Measurements from ENCODE around the gene DEPDC7. TPM values are rescaled to one million over a fixed set of nuclear protein-coding genes. Genes with fewer than 3 reads are reported as not detected.
"Not testable (repeated sequence)": the region's sequence is repeated elsewhere in the genome, so short reads cannot be mapped to it uniquely, and the experiment has no call there.

The DEPDC7 gene
- total and polyA plus RNA-seq, 2 of the 4 experiments (the other 2 are of a cell fraction), result 7.4 to 9.7 TPM

DNA sequence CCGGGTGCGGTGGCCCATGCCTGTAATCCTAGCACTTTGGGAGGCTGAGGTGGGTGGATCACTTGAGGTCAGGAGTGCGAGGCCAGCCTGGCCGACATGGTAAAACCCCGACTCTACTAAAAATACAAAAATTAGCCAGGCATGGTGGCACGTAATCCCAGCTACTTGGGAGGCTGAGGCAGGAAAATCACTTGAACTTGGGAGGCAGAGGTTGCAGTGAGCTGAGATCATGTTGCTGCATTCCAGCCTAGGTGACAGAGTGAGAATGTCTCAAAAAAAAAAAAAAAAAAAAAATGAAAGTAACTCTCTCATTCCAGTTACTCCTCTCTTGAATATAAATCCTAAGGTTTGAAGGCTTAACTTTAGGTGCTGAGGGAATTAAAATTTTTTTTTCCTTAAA is 13.5 kb downstream of the DEPDC7 start:
- BruUV-seq (replicated peaks); H3K9me3 ChIP-seq (ENCODE audit: control insufficient read depth, insufficient read depth, low read length); H3K14ac ChIP-seq (replicated peaks; ENCODE audit: low read depth, low read length); in situ Hi-C loops (cut with MboI; ENCODE audit: low sequenced_read_pairs); H3K27me3 ChIP-seq (ENCODE audit: control insufficient read depth, insufficient read depth, low read length); H3K27ac ChIP-seq (ENCODE audit: insufficient read depth, low read length); H4K5ac ChIP-seq (ENCODE audit: low read depth, low read length); H3K4ac ChIP-seq (ENCODE audit: low read depth, low read length); H4K8ac ChIP-seq (ENCODE audit: low read depth in 2 of 2, low read length in 2 of 2); ATAC-seq (ENCODE audit: low read depth); dilution Hi-C loops (cut with HindIII; ENCODE audit: low sequenced_read_pairs, unreplicated experiment); H2BK15ac ChIP-seq (ENCODE audit: low read depth, low read length); H3K9ac ChIP-seq (ENCODE audit: low read depth, low read length); H4K91ac ChIP-seq (ENCODE audit: insufficient read depth, low read depth, low read length); H3K18ac ChIP-seq (ENCODE audit: low read depth, low read length); H2AK9ac ChIP-seq (replicated peaks; ENCODE audit: low read depth, low read length, poor library complexity); POLR2A ChIA-PET (ENCODE audit: unreplicated experiment); H3K9me1 ChIP-seq (ENCODE audit: insufficient read depth, low read length); H3K4me3 ChIP-seq (ENCODE audit: insufficient read depth, low read depth, low read length); H2BK20ac ChIP-seq (ENCODE audit: low read depth, low read length); H3K23ac ChIP-seq (ENCODE audit: low read depth, low read length); intact Hi-C loops (cut with micrococcal nuclease); H3K79me1 ChIP-seq (ENCODE audit: low read depth in 1 of 2, low read length in 2 of 2); H3K56ac ChIP-seq (ENCODE audit: extremely low read depth, insufficient read depth, low read length); DNase-seq; H3K4me2 ChIP-seq (ENCODE audit: low read depth, low read length); H2AFZ ChIP-seq (replicated peaks; ENCODE audit: low read length, poor library complexity); H4K20me1 ChIP-seq (ENCODE audit: insufficient read depth, low read length); H3K4me1 ChIP-seq (ENCODE audit: control insufficient read depth, insufficient read depth, low read length); H3K36me3 ChIP-seq (ENCODE audit: control insufficient read depth, insufficient read depth, low read length); H2BK120ac ChIP-seq (ENCODE audit: low read depth, low read length); H2AK5ac ChIP-seq (ENCODE audit: low read depth, low read length): not testable (repeated sequence)
- CTCF ChIA-PET, result interaction anchor here (1.1 kb wide), 1 partner anchor 36 kb away, joined by 3 read pairs; no protein-coding TSS in a partner anchor
- WGBS, 2 experiments (ENCODE audit: extremely low coverage in 2 of 2, insufficient read length in 1 of 2), result no CpG with 5 or more reads among the region's 6 CpGs
- peak overlapping the region; percentile 11 for H2BK5ac ChIP-seq (ENCODE audit: low read depth, low read length, poor library complexity, severe bottlenecking)

Measured in IMR-90 (cell line).